NCI-H1417 treated with DMSO at 0.1 percent for 48 hours (cell line): ENCODE measurements around the gene ACER1.
"Not testable (repeated sequence)": the region's sequence is repeated elsewhere in the genome, so short reads cannot be mapped to it uniquely, and the experiment has no call there.

Experiments used
- DNase-seq: peaks from one replicate; lab custom pipeline; 2025; lab: John Stamatoyannopoulos, UW

Gene ACER1

GRCh38 chr19:6287269-6287885 is 46.0 kb downstream of the ACER1 start:
- no peak for DNase-seq

GRCh38 chr19:6286676-6287075 is 46.7 kb downstream of the ACER1 start:
- no peak for DNase-seq

- DNase-seq: not testable (repeated sequence)
These were observed 51.0 kb downstream of the ACER1 start for GRCh38 chr19:6282393-6282792.

GRCh38 chr19:6279931-6280591 is 53.4 kb downstream of the ACER1 start, which contains the start of gene MLLT1:
TSS of gene MLLT1 (minus strand) at chr19:6279975. CDS start at chr19:6279784, 191 bp downstream.
- DNase-seq: peak; percentile 81

GRCh38 chr19:6279620-6279930 is 53.8 kb downstream of the ACER1 start:
- no peak for DNase-seq

- no peak for DNase-seq
These were observed 54.4 kb downstream of the ACER1 start for GRCh38 chr19:6278740-6279619.

GRCh38 chr19:6278051-6278450 is 55.4 kb downstream of the ACER1 start:
- DNase-seq: no peak

GRCh38 chr19:6276447-6276846 is 57.0 kb downstream of the ACER1 start:
- no peak for DNase-seq

- DNase-seq: no peak
These were observed 58.2 kb downstream of the ACER1 start for GRCh38 chr19:6275170-6275744.

- no peak for DNase-seq
These were observed 58.7 kb downstream of the ACER1 start for GRCh38 chr19:6274756-6275155.

GRCh38 chr19:6273701-6274601 is 59.5 kb downstream of the ACER1 start:
- no peak for DNase-seq

- no peak for DNase-seq
These were observed 60.4 kb downstream of the ACER1 start for GRCh38 chr19:6272913-6273600.

- no peak for DNase-seq
These were observed 61.0 kb downstream of the ACER1 start for GRCh38 chr19:6272411-6272791.

GRCh38 chr19:6271721-6272410 is 61.5 kb downstream of the ACER1 start:
- DNase-seq: no peak

- DNase-seq: no peak
These were observed 62.2 kb downstream of the ACER1 start for GRCh38 chr19:6271251-6271650.

- DNase-seq: no peak
These were observed 62.6 kb downstream of the ACER1 start for GRCh38 chr19:6270822-6271221.

GRCh38 chr19:6270076-6270745 is 63.2 kb downstream of the ACER1 start:
- no peak for DNase-seq

GRCh38 chr19:6269101-6269886 is 64.1 kb downstream of the ACER1 start:
- DNase-seq: no peak

GRCh38 chr19:6268382-6268771 is 65.0 kb downstream of the ACER1 start:
- no peak for DNase-seq
